Measurements from ENCODE around the gene PTTG1IP2.

Gene PTTG1IP2

GRCh38 chr7:90483251-90483650 is 13.8 kb downstream of the PTTG1IP2 start:
- no peak for TF ChIP-seq CTCF (IDR thresholded peaks at IDR 0.05; ENCODE audit: low read depth, low read length, missing control alignments)
- DNase-seq (ENCODE audit: low read depth): no peak
- no peak overlapping the region for H3K4me3 ChIP-seq (ENCODE audit: low read depth, low read length)

- TF ChIP-seq CTCF (IDR thresholded peaks at IDR 0.05; ENCODE audit: low read depth, low read length, missing control alignments): no peak
- DNase-seq (ENCODE audit: low read depth): no peak
- no peak overlapping the region for H3K4me3 ChIP-seq (ENCODE audit: low read depth, low read length)
These were observed 15.3 kb downstream of the PTTG1IP2 start for GRCh38 chr7:90484706-90485105.

DNA sequence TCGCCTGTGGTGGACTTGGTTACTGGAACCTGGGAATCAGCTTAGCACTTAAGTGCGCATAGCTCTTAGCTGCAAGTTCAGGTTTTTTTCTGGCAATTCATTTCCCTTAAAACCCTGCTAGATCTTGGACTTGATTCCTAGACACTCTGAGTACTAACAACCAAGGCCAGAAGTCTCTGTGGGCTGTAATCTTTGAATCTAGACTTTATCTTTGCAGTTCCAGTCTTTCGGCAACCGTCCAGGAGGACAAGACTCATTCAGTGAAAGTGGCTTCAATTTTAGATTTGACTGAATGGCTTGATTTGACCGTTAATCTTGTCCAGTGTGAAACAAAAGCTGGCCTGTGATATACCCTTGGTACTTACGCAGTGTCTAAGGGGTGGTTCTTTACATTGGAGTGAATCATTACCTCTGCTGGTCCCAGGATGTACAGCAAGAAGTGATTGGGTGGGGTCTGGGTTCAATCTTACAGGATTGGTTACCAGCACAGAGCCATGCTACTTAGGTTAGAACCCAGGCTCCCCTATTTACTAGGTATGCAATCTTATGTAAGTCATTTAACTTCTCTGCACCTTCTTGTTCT is 16.4 kb downstream of the PTTG1IP2 start:
- TF ChIP-seq CTCF (IDR thresholded peaks at IDR 0.05; ENCODE audit: low read depth, low read length, missing control alignments): no peak
- H3K4me3 ChIP-seq (ENCODE audit: low read depth, low read length): no peak overlapping the region
- DNase-seq (ENCODE audit: low read depth): no peak

DNA sequence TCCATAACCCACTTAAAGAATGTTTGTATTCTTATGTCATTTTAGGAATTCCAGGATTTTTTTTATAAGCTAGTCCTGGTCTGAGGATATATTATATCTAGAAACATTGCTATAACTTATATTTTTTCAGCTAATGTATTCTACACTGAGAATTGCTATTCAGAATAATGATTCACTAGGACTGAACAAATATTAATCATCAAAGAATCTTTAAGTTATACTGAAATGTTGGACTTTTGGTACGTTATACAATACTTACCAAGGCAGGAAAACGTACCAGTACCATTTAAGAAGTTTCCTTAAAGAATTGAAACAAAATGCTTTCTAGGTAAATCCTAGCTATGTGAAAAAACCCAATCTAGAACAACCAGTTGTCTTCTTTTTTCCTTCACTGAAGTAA is 18.4 kb downstream of the PTTG1IP2 start:
- H3K4me3 ChIP-seq (ENCODE audit: low read depth, low read length): no peak overlapping the region
- no peak for DNase-seq (ENCODE audit: low read depth)
- no peak for TF ChIP-seq CTCF (IDR thresholded peaks at IDR 0.05; ENCODE audit: low read depth, low read length, missing control alignments)

DNA sequence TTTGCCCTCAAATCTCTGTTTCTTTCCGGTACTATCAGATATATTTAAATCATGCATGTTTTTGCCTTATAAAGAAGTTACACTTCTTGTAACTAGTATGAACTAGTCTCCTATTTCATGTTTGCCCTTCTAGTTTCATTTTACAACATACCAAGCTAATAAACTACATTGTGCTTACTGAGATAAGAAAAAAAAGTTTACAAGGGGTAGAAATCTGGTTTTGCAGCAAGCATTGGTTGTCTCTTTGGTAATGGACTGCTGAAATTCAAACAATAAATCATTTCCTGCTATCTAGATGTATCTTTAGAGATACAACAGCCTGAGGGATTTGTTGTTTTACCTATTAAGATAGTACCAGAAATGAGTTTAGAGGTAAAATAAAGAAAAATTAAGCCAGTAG is 18.8 kb downstream of the PTTG1IP2 start:
- no peak overlapping the region for H3K4me3 ChIP-seq (ENCODE audit: low read depth, low read length)
- no peak for DNase-seq (ENCODE audit: low read depth)
- TF ChIP-seq CTCF (IDR thresholded peaks at IDR 0.05; ENCODE audit: low read depth, low read length, missing control alignments): no peak

GRCh38 chr7:90492250-90492649 is 22.8 kb downstream of the PTTG1IP2 start:
- no peak for DNase-seq (ENCODE audit: low read depth)
- TF ChIP-seq CTCF (IDR thresholded peaks at IDR 0.05; ENCODE audit: low read depth, low read length, missing control alignments): no peak
- no peak overlapping the region for H3K4me3 ChIP-seq (ENCODE audit: low read depth, low read length)

- no peak for DNase-seq (ENCODE audit: low read depth)
- no peak overlapping the region for H3K4me3 ChIP-seq (ENCODE audit: low read depth, low read length)
- TF ChIP-seq CTCF (IDR thresholded peaks at IDR 0.05; ENCODE audit: low read depth, low read length, missing control alignments): no peak
These were observed 25.8 kb downstream of the PTTG1IP2 start for GRCh38 chr7:90495241-90495640.
